Fibroblast of lung (primary cell): Measurements from ENCODE around the gene CFAP91. TPM values are rescaled to one million over a fixed set of nuclear protein-coding genes. Genes with fewer than 3 reads are reported as not detected.

Experiments
- DNase-seq, 2 donors: peaks; one replicate each; pipeline versions ENCODE4 v3.0.0 to v3.0.0-alpha.2; 2010; ENCODE audit warnings: low read depth in 2 of 2
- H2AFZ ChIP-seq: 2 replicates; pipeline ENCODE4 v1.5.1; 2012; ENCODE audit warnings: low read length, control low read depth, inconsistent platforms
- H3K27ac ChIP-seq: 2 replicates; pipeline ENCODE4 v1.5.1; 2011; ENCODE audit warnings: low read length, control low read depth; ENCODE audit not compliant: insufficient read depth
- H3K27me3 ChIP-seq: 2 replicates; pipeline ENCODE4 v1.5.1; 2011; ENCODE audit warnings: mild to moderate bottlenecking, low read length; ENCODE audit not compliant: control insufficient read depth, insufficient read depth
- H3K36me3 ChIP-seq: 2 replicates; pipeline ENCODE4 v1.5.1; 2011; ENCODE audit warnings: low read length; ENCODE audit not compliant: control insufficient read depth, insufficient read depth
- H3K4me1 ChIP-seq: 2 replicates; pipeline ENCODE4 v1.5.1; 2011; ENCODE audit warnings: low read length; ENCODE audit not compliant: control insufficient read depth, insufficient read depth; ENCODE audit errors: extremely low read depth
- H3K4me2 ChIP-seq: 2 replicates; pipeline ENCODE4 v1.5.1; 2011; ENCODE audit warnings: low read length, control low read depth; ENCODE audit not compliant: insufficient read depth; ENCODE audit errors: extremely low read depth
- H3K4me3 ChIP-seq, 4 experiments: fragments of 200-600 bp in 1 of 4; sonication (generic) in 1 of 4; replicated peaks in 1 of 4; 2 replicates each; pipeline ENCODE4 v1.5.1; 2011 to 2016; ENCODE audit warnings: low read length in 4 of 4, low read depth in 3 of 4, mild to moderate bottlenecking in 3 of 4, control low read depth in 2 of 4, inconsistent platforms in 1 of 4, mixed read lengths in 1 of 4; ENCODE audit not compliant: insufficient read depth in 1 of 4; ENCODE audit errors: control extremely low read depth in 1 of 4
- H3K79me2 ChIP-seq: 2 replicates; pipeline ENCODE4 v1.5.1; 2012; ENCODE audit warnings: mild to moderate bottlenecking, low read length, inconsistent platforms; ENCODE audit not compliant: control insufficient read depth, insufficient read depth
- H3K9ac ChIP-seq: 2 replicates; pipeline ENCODE4 v1.5.1; 2011; ENCODE audit warnings: mild to moderate bottlenecking, low read length, control low read depth; ENCODE audit not compliant: insufficient read depth
- H3K9me3 ChIP-seq: 2 replicates; pipeline ENCODE4 v1.5.1; 2012; ENCODE audit warnings: low read depth, low read length; ENCODE audit not compliant: control insufficient read depth, insufficient read depth
- H4K20me1 ChIP-seq: 2 replicates; pipeline ENCODE4 v1.5.1; 2011; ENCODE audit warnings: low read length; ENCODE audit not compliant: control insufficient read depth, insufficient read depth; ENCODE audit errors: extremely low read depth
- EZH2 ChIP-seq: IDR thresholded peaks from 2 replicates; pipeline ENCODE4 v1.5.1; 2012; ENCODE audit warnings: low read length, control low read depth, mild to moderate bottlenecking; ENCODE audit errors: missing control alignments
- polyA plus RNA-seq, 2 donors: library from polyadenylated mRNA; depleted of rRNA in 1 of 2; stranded (reverse) in 1 of 2; unstranded in 1 of 2; fragments of >200 nt; gene quantifications; 2 replicates each; pipeline ENCODE4 v1.2.1, GENCODE V29; 2011 to 2012; ENCODE audit warnings: missing spikeins in 1 of 2
- total RNA-seq: library from RNA; depleted of rRNA; stranded (reverse); fragments of >200 nt; gene quantifications from 2 replicates; pipeline ENCODE4 v1.2.1, GENCODE V29; 2014
- TF ChIP-seq, protein P1 (sequence below), 2 donors: IDR thresholded peaks in 1 of 2; conservative IDR thresholded peaks in 1 of 2; 1 replicate in 1 of 2; 2 replicates in 1 of 2; pipeline ENCODE4 v1.5.1; 2011 to 2012; ENCODE audit warnings: low read length in 2 of 2, control low read depth in 1 of 2, inconsistent platforms in 1 of 2, low read depth in 1 of 2, mild to moderate bottlenecking in 1 of 2

The CFAP91 gene
- total and polyA plus RNA-seq, 2 donors (not counting 1 experiment from before 2014, with no cell fraction given): 0.02 to 0.17 TPM

DNA sequence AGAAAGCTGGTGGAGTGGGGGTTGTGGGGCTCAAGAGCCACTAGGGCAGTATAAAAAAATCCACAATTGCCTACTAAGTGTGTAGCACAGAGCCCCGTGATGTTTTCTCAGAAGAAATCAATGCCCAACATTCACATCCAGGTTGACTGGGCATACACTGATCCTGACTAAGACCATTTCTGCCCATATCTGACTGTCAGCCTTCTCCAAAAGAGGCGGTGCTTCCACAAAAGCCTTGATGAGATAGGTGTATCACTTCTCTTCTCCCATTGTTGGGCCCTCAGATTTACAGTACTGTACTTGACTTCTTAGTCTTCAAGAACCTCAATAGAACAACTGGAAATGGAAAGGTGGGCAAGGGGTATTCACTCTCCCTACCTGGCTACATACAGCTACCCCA, 43.8 kb upstream of the CFAP91 start:
- Histone ChIP-seq H3K4me1 (no peaks in the 10 kb centered on the region), H2AFZ (no peak overlapping the region), H3K4me3 (no peak overlapping the region), H3K4me2 (no peak overlapping the region), H3K27me3 (no peaks in the 10 kb centered on the region), H3K9me3 (no peaks in the 10 kb centered on the region), H4K20me1 (no peaks in the 10 kb centered on the region), H3K36me3 (no peaks in the 10 kb centered on the region), H3K9ac (no peak overlapping the region), H3K79me2 (no peaks in the 10 kb centered on the region), H3K27ac (no peak overlapping the region)
- no peak for DNase-seq
- TF ChIP-seq, protein P1, sequence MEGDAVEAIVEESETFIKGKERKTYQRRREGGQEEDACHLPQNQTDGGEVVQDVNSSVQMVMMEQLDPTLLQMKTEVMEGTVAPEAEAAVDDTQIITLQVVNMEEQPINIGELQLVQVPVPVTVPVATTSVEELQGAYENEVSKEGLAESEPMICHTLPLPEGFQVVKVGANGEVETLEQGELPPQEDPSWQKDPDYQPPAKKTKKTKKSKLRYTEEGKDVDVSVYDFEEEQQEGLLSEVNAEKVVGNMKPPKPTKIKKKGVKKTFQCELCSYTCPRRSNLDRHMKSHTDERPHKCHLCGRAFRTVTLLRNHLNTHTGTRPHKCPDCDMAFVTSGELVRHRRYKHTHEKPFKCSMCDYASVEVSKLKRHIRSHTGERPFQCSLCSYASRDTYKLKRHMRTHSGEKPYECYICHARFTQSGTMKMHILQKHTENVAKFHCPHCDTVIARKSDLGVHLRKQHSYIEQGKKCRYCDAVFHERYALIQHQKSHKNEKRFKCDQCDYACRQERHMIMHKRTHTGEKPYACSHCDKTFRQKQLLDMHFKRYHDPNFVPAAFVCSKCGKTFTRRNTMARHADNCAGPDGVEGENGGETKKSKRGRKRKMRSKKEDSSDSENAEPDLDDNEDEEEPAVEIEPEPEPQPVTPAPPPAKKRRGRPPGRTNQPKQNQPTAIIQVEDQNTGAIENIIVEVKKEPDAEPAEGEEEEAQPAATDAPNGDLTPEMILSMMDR (conservative IDR thresholded peaks at IDR 0.05 in 1 of 2, IDR thresholded peaks at IDR 0.05 in 1 of 2; ENCODE audit: low read depth in 1 of 2, low read length in 2 of 2): no peak
- TF ChIP-seq EZH2: no peak

DNA sequence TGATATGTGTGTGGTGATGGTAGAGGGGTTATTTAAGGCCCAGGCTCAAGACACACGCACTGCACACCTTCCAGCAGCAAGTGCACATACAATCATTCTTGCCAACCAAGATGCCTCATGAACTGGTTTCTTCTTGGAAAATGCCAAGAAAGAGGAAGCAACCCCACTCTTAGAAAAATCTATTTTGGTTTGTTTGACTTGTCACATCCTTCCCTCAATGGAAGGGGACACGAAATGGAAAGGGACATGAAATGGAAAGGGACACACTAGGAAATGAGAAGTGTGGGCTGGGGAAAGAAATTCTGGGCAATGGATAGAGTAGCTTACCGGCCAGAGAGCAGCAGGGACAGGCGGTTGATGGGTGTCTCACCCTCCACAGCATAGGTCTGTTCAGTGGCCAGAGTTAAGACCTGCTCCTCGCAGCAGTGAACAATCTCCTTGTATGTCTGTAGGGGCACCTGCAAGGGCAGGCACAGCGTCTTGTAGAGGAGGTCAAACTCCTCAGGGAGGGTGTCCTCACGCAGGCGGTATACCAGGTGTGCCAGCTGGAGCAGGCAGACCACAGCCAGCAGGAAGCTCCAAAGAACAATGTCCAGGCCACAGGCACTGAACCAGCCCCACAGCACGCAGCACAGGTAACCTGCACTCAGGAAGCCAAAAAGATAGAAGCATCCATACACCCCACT, 43.1 kb upstream of the CFAP91 start:
- H3K27ac ChIP-seq: no peak overlapping the region
- H3K27me3 ChIP-seq: no peaks in the 10 kb centered on the region
- no peaks in the 10 kb centered on the region for H4K20me1 ChIP-seq
- no peak for DNase-seq
- no peak overlapping the region for H3K4me2 ChIP-seq
- no peaks in the 10 kb centered on the region for H3K79me2 ChIP-seq
- no peak overlapping the region for H3K9ac ChIP-seq
- no peak overlapping the region for H2AFZ ChIP-seq
- no peak overlapping the region for H3K4me3 ChIP-seq
- no peaks in the 10 kb centered on the region for H3K36me3 ChIP-seq
- no peaks in the 10 kb centered on the region for H3K4me1 ChIP-seq
- H3K9me3 ChIP-seq: no peaks in the 10 kb centered on the region
- TF ChIP-seq, protein P1 (conservative IDR thresholded peaks at IDR 0.05 in 1 of 2, IDR thresholded peaks at IDR 0.05 in 1 of 2; ENCODE audit: low read depth in 1 of 2, low read length in 2 of 2): no peak
- TF ChIP-seq EZH2: no peak

DNA sequence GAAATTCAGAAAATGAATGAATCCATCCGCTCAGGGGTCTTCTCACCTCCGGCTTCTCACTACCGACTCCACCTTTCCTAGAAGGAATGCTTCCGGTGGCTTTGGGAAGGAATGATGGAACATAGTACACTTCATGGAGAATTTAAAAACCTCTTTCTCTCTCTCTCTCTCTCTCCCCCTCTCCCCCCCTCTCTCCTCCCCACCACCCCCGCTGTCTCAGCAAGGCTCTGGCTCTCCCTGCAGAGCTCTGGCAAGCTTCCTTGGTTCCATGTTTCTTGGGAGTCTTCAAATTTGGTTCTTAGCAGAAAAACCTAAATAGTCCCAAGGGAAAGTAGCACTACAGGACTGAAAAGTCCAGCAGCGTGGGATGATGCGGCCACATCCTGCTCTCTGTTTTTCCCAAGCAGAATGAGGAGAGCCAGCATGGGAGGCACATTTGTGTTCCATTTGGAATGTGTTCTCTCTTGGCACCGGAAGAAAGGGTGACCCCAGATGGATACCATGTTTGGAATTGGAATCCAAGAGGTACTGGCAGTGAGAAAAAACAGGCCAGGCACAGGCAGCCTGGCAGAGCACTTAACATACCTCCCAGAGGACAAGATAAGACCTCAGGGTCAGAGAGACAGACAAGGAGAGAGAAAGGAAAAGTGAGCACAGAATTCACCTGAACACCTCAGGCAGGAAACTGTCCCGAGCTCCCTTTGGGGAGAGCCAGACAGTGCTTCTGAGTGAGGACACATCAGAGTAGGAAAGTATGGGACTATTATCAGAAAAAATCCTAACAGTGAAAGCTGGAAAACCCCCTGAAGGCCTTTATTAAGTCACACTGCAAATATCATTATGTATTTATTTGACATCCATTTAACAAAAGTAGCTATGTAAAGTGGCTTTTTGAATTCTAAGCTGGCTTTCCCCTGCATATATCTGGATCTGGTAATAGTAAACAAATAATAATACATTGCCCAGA, 42.1 kb upstream of the CFAP91 start, which contains the start of gene POPDC2:
Gene POPDC2, minus strand, starts transcription at position 116 of the 967 bp plus-strand sequence. CDS start 166 bp downstream, outside the sequence.
- TF ChIP-seq, protein P1 (conservative IDR thresholded peaks at IDR 0.05 in 1 of 2, IDR thresholded peaks at IDR 0.05 in 1 of 2; ENCODE audit: low read depth in 1 of 2, low read length in 2 of 2): no peak
- TF ChIP-seq EZH2: no peak
- Histone ChIP-seq H3K9me3 (no peaks in the 10 kb centered on the region), H3K4me1 (no peaks in the 10 kb centered on the region), H3K4me3 (no peak within 1 kb of the TSS), H3K27ac (no peak within 1 kb of the TSS), H3K36me3 (no peaks in the 10 kb centered on the region), H3K9ac (no peak within 1 kb of the TSS), H3K27me3 (no peaks in the 10 kb centered on the region), H4K20me1 (no peaks in the 10 kb centered on the region), H2AFZ (no peak within 1 kb of the TSS), H3K4me2 (no peak within 1 kb of the TSS), H3K79me2 (no peaks in the 10 kb centered on the region)
- DNase-seq: no peak
